ENCODE data around the gene CABP7.

DNA sequence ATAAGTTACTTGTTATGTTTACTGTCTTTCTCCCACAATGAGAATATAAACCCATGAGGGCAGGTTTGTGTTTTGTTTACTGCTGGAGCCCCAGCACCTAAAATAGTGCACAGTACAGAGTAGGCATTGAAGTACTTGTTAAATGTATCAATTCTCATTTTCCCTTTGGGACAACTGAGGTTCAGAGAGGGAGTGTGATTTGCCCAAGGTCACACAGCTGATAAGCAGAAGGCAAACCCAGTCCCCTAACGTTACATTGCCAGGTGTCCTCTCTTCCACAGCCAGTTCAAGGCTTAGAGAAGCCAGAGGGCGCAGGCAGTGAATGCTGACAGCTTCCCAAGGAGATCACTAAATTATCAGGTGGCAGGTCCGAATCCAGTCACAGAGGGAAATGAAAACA, 30.2 kb downstream of the CABP7 start:
- no peak for TF ChIP-seq CTCF (IDR thresholded peaks at IDR 0.05; ENCODE audit: low read depth, low read length, poor library complexity, severe bottlenecking)
- no peak for TF ChIP-seq EZH2phosphoT487 (IDR thresholded peaks at IDR 0.05; ENCODE audit: borderline replicate concordance, low read length)

Data from DOHH2 (cell line).